ENCODE results near the gene EYA2.

DNA sequence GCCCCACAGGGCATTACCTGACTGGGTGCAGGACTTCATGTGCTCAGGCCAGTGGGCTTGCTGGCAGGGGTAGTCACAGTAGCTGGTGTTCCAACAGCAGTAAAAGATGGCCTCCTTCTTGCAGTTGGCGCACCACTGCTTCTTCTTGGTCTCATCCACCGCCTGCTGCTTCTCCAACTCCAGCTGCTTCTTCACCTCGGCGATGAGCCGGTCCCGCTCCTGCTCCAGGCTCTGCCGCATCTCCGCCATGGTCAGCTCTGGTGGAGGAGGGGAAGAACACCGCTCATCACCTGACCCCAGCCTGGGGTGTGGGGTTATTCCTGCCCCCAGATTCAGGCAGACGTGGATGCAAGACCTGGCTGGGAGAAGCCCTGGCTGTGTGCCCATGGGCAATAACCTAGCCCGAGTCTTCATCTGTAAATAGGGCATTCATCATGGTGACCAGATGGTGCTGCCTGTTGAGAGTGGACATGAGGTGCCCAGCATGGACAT lies 329.7 kb downstream of the EYA2 start:
- TF ChIP-seq, protein P1, sequence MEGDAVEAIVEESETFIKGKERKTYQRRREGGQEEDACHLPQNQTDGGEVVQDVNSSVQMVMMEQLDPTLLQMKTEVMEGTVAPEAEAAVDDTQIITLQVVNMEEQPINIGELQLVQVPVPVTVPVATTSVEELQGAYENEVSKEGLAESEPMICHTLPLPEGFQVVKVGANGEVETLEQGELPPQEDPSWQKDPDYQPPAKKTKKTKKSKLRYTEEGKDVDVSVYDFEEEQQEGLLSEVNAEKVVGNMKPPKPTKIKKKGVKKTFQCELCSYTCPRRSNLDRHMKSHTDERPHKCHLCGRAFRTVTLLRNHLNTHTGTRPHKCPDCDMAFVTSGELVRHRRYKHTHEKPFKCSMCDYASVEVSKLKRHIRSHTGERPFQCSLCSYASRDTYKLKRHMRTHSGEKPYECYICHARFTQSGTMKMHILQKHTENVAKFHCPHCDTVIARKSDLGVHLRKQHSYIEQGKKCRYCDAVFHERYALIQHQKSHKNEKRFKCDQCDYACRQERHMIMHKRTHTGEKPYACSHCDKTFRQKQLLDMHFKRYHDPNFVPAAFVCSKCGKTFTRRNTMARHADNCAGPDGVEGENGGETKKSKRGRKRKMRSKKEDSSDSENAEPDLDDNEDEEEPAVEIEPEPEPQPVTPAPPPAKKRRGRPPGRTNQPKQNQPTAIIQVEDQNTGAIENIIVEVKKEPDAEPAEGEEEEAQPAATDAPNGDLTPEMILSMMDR (IDR thresholded peaks at IDR 0.05) = no peak
- no peak for TF ChIP-seq POLR2A (IDR thresholded peaks at IDR 0.05)
- no peak for TF ChIP-seq EP300 (IDR thresholded peaks at IDR 0.05)
- no peak for TF ChIP-seq POLR2AphosphoS5 (IDR thresholded peaks at IDR 0.05)

All from gastroesophageal sphincter (tissue), 3 donors.